LNCAP (cell line): ENCODE data around the gene C1S.

Experiments
- CTCF ChIP-seq: fragments of 450-650 bp; IDR thresholded peaks from 2 replicates; pipeline ENCODE4 v1.5.1; 2017; ENCODE audit warnings: mild to moderate bottlenecking

The C1S gene

GRCh38 chr12:7066596-7066995 is 6.1 kb downstream of the C1S start:
- no peak for TF ChIP-seq CTCF

GRCh38 chr12:7067096-7067495 is 6.6 kb downstream of the C1S start:
- no peak for TF ChIP-seq CTCF

GRCh38 chr12:7068240-7068993 is 7.9 kb downstream of the C1S start:
- no peak for TF ChIP-seq CTCF

- TF ChIP-seq CTCF = no peak
Measured at GRCh38 chr12:7068994-7069346, 8.5 kb downstream of the C1S start.

GRCh38 chr12:7069386-7069785 is 8.9 kb downstream of the C1S start:
- no peak for TF ChIP-seq CTCF

- no peak for TF ChIP-seq CTCF
Measured at GRCh38 chr12:7072035-7072434, 11.5 kb downstream of the C1S start.

GRCh38 chr12:7072554-7072953 is 12.0 kb downstream of the C1S start:
- TF ChIP-seq CTCF = no peak

GRCh38 chr12:7073946-7074345 is 13.4 kb downstream of the C1S start:
- TF ChIP-seq CTCF = no peak
